Esophagus muscularis mucosa (tissue), 4 donors: ENCODE data around the gene DDX27.

Source experiments
- CTCF ChIP-seq, 3 experiments: fragments of 200-600 bp in 2 of 3; fragments of 450-650 bp in 1 of 3; sonication (generic) in 2 of 3; IDR thresholded peaks; one replicate each; pipeline ENCODE4 v1.5.1; 2017 to 2019; ENCODE audit warnings: antibody characterized with exemption in 3 of 3, mild to moderate bottlenecking in 2 of 3, moderate library complexity in 1 of 3
- EP300 ChIP-seq: sonication (generic); formaldehyde crosslinking; IDR thresholded peaks from one replicate; pipeline ENCODE4 v1.6.1; 2017; ENCODE audit warnings: antibody characterized with exemption
- POLR2A ChIP-seq: fragments of 450-650 bp; IDR thresholded peaks from one replicate; pipeline ENCODE4 v1.6.1; 2017; ENCODE audit warnings: antibody characterized with exemption, moderate library complexity, mild to moderate bottlenecking, low read depth
- POLR2AphosphoS5 ChIP-seq, 2 donors: sonication (generic); formaldehyde crosslinking; IDR thresholded peaks; one replicate each; pipeline ENCODE4 v1.6.1; 2017; ENCODE audit warnings: antibody characterized with exemption in 2 of 2

DNA sequence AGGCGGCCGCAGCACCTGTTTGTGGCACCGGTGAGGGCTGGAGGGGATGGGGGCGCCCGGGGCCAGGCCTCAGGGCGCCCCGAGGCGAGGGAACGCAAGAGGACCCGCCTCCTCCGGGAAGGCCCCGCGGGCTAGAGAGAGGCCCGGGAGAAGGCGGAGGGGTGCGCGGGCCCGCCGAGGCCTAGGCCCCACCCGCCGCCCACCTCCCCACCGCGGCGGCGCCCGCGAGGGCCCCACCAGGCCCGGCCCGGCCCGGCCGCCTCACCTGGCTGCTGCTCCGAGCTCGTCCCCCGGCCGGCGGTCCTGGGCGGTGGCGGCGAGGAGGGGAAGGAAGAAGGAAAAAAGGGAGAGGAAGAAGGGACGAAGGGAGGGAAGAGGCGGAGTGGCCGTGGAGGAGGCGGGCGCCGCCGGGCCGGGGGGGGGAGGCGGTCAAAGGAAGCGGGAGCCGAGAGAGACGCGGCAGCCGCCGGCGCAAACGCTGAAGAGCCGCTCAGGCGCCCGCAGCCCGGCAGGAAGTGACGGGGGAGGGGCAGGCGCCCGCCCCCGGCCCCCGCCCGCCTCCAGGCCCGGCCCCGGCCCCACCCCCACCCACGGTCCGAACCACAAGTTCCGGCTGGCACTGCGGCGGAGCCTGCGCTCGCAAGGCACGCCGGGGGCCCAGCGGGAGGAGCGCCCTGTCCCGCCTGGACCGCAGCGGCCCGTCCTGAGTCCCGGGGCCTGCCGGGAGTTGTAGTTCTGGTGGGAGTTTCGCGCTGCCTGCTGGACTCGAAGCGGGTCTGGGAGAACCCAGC is 31.2 kb upstream of the DDX27 start, which contains the start of gene STAU1:
- TF ChIP-seq POLR2A = peak; percentile 69
- no peak for TF ChIP-seq CTCF (IDR thresholded peaks at IDR 0.05)
- TF ChIP-seq EP300 = no peak
- peak; percentile 90 to 91 for TF ChIP-seq POLR2AphosphoS5 (IDR thresholded peaks at IDR 0.05)
